Small intestine (tissue), 7 donors: Measurements from ENCODE around the gene BTG4. TPM values are rescaled to one million over a fixed set of nuclear protein-coding genes. Genes with fewer than 3 reads are reported as not detected.

Experiments used
- DNase-seq, 2 donors: peaks; one replicate each; pipeline versions ENCODE4 v3.0.0 to v3.0.0-alpha.2; 2013
- FAIRE-seq: peaks from 2 replicates; lab custom pipeline; 2012; peaks lifted over from hg19 to GRCh38; lab: Jason Lieb, UNC
- H3K27ac ChIP-seq, 3 donors: one replicate each; pipeline ENCODE4 v1.5.1; 2013; ENCODE audit warnings: low read length in 2 of 3, mild to moderate bottlenecking in 2 of 3, control low read depth in 1 of 3, inconsistent platforms in 1 of 3, low read depth in 1 of 3, moderate library complexity in 1 of 3
- H3K27me3 ChIP-seq, 3 donors: one replicate each; pipeline ENCODE4 v1.6.1; 2013; ENCODE audit warnings: low read length in 3 of 3, inconsistent platforms in 1 of 3; ENCODE audit not compliant: control insufficient read depth in 3 of 3, insufficient read depth in 3 of 3
- H3K36me3 ChIP-seq, 3 donors: one replicate each; pipeline ENCODE4 v1.6.1; 2013; ENCODE audit warnings: low read length in 3 of 3, inconsistent platforms in 1 of 3, low read depth in 1 of 3, mild to moderate bottlenecking in 1 of 3, moderate library complexity in 1 of 3; ENCODE audit not compliant: control insufficient read depth in 3 of 3, insufficient read depth in 2 of 3
- H3K4me1 ChIP-seq, 3 donors: one replicate each; pipeline ENCODE4 v1.6.1; 2013; ENCODE audit warnings: low read length in 2 of 3, inconsistent platforms in 1 of 3, low read depth in 1 of 3, mild to moderate bottlenecking in 1 of 3, moderate library complexity in 1 of 3; ENCODE audit not compliant: control insufficient read depth in 3 of 3, insufficient read depth in 2 of 3
- H3K4me3 ChIP-seq, 3 donors: one replicate each; pipeline ENCODE4 v1.5.1; 2013; ENCODE audit warnings: low read length in 3 of 3, control low read depth in 1 of 3, inconsistent platforms in 1 of 3, low read depth in 1 of 3, mild to moderate bottlenecking in 1 of 3, moderate library complexity in 1 of 3
- H3K9me3 ChIP-seq, 2 donors: one replicate each; pipeline ENCODE4 v1.6.1; 2013; ENCODE audit warnings: low read depth in 1 of 2, low read length in 1 of 2; ENCODE audit not compliant: control insufficient read depth in 2 of 2, insufficient read depth in 1 of 2
- WGBS, 3 donors: extraction: QIAGEN DNeasy Blood & Tissue Kit; methylation state at CpG; one replicate each; pipeline ENCODE4 v1.1.7; 2013; 5-methylcytosine and 5-hydroxymethylcytosine counted together
- polyA plus RNA-seq, 4 donors: library from polyadenylated mRNA; stranded (reverse) in 3 of 4; unstranded in 1 of 4; fragments of 200-250 nt in 3 of 4; fragments of 120-200 nt in 1 of 4; gene quantifications; one replicate each; pipeline versions ENCODE4 v1.2.1 to v1.2.3, GENCODE V29; 2013
- donor health status: healthy with polysubstance abuse.
- donor health status: control.
- donor health status: control.
- donor health status: Bipolar disorder and iron deficiency.
- donor health status: healthy.

BTG4 gene
- polyA plus RNA-seq, 4 donors = not detected

DNA sequence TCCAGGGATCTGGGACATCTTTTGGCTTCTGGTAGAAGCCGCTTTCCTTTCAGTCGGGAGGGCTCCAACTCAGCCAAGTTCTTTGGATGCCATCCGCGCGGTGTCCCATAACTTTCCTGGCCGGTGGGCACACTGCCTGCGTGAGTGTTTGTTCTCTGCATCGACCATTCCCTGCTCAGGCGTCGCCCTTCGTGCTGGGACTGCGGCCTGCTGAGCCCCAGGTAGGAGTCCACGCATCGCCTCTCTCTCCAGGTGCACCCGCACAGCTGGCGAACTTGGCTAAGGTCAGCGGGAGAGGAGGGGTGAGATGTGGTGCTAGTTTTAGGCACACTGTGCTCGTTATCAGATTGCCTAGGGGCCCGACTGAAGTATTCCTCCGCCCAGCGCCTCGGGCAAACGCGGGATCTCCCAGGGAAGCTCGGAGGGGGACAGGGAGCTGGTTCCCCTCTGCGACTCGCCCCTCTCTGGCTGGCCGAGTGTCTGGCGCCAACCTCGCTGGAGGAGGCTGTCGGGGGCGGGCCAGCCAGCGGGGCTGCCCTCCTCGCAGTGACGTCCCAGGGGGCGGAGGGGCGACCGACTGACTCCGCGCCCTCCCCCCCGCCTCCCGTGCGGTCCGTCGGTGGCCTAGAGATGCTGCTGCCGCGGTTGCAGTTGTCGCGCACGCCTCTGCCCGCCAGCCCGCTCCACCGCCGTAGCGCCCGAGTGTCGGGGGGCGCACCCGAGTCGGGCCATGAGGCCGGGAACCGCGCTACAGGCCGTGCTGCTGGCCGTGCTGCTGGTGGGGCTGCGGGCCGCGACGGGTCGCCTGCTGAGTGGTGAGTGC lies 28.1 kb upstream of the BTG4 start, which contains the start of gene LAYN:
Gene LAYN (plus strand): TSS at position 607 of the 823 bp plus-strand sequence. CDS start 124 bp downstream, at position 731.
- FAIRE-seq (no peak), DNase-seq (peak in 1 of 2 donors; percentile 48)
- Histone ChIP-seq H3K4me3 (peak within 1 kb of the TSS; percentile 9 to 48 (median 28)), H3K27me3 (peaks cover 0 to 61% (median 4%) of the 10 kb centered on the region in 3 donors), H3K9me3 (no peaks in the 10 kb centered on the region), H3K27ac (peak within 1 kb of the TSS in 1 of 3 donors; percentile 80), H3K4me1 (peaks cover 0 to 13% (median 0%) of the 10 kb centered on the region in 3 donors), H3K36me3 (peaks cover 0 to 2% (median 0%) of the 10 kb centered on the region in 3 donors)
- 6 to 15% (median 7%) methylated on average over 38 to 70 of the region's 70 CpGs for WGBS, 3 donors

DNA sequence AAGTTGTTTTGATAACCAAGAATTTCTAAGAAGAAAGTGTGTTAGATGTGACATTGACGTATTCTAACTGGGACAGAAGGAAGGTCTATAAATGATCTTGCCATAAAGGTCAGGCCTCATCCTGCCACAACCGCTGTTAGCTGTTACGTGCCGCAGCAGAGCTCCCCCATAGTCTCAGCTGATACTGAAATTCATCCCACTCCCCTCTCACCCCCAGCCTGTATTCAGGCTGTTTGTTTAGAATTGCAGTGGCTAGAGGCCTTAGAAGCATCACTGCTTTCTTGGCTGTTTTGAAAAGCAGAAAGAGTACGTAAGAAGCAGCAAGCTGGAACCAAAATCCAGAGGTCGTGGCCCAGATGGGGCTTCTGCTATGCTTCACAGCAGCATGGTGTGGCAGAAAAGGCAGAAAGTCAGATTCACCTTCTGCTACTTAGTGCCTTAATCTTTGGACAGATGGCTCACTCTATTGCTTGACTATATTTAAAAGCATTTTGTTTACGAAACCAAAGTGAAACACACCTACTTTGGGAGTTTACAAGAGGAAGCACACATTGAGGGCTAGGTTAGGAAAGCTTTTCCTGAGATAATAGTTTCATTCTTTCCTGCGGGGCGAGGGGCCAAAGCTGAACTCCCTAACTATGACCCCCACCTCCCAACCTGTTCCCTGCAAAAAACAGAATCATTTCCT lies 27.4 kb upstream of the BTG4 start:
- no peak overlapping the region for H3K4me3 ChIP-seq
- peaks cover 0 to 59% (median 4%) of the 10 kb centered on the region in 3 donors for H3K27me3 ChIP-seq

DNA sequence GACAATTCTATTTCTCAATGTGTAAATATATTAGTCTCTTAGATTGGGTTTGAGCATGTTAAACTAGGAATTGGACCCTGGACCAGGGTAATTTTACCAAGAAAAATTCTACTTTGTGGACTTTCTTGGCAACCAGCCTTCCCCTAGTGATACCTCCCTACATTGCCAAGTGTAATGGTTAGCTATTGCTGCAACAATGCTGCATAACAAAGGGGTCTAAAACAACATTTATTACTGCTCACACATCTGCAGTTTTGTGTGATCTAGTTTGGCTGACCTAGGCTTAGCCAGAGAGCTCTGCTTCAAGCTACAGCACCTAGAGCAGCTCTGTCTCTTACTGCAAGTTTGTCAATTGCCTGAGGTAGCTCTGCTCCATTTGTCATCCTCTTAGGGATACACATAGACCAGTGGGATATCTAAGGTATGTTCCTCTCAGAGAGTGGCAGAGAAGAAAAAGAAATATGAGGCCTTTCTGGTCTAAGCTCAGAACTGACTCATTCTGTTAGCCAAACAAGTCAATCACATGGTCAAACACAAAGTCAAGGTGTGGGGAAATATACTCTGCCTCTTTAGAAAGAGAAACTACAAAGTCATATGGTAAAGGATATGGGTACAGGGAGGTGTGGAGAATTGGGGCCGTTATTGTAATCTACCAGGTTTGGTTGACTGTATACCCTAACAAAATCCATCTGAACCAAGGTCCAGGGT lies 26.4 kb upstream of the BTG4 start:
- no peak overlapping the region for H3K27ac ChIP-seq
- no peak for FAIRE-seq
- peaks cover 0 to 13% (median 0%) of the 10 kb centered on the region in 3 donors for H3K4me1 ChIP-seq
- H3K9me3 ChIP-seq = no peaks in the 10 kb centered on the region
- no peaks in the 10 kb centered on the region for H3K36me3 ChIP-seq
- WGBS, 3 donors = 41 to 80% (median 75%) methylated on average over 1 of the region's 1 CpG
- H3K27me3 ChIP-seq = peaks cover 0 to 51% (median 4%) of the 10 kb centered on the region in 3 donors
- DNase-seq = no peak
- H3K4me3 ChIP-seq = no peak overlapping the region

More for the DNA sequence above, 27.4 kb upstream of the BTG4 start:
- no peak for DNase-seq
- no peak for FAIRE-seq
- Histone ChIP-seq H3K36me3 (peaks cover 0 to 2% (median 0%) of the 10 kb centered on the region in 3 donors), H3K27ac (peak overlapping the region in 1 of 3 donors; percentile 9), H3K4me1 (peaks cover 0 to 13% (median 0%) of the 10 kb centered on the region in 3 donors), H3K9me3 (no peaks in the 10 kb centered on the region)
- 77 to 83% (median 77%) methylated on average over 9 of the region's 9 CpGs for WGBS, 3 donors

DNA sequence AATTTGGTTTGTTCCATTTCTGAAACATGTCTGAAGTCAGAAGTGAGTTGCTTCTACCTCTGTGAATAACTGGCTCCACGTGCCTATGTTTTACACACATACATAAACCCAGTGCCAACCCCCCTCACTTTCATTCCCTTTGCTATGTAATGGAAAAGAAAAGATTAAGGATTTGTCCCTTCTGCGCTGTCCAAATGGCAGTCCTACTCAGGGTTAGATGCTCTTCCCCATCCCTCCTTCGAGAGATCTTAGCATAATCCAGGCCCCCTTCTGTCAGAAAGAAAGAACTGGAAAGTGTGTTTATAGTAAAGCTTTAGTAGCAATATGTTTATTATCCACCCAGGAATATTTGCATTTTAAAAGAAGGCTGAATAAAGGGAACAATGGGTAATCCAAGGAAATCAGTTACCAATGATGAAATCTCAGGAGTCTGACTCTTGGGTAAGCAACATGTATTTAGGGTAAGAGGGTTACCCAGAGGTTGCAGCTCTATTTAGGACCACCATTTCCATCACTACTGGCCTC lies 25.2 kb upstream of the BTG4 start:
- FAIRE-seq (no peak), DNase-seq (no peak)
- Histone ChIP-seq H3K4me1 (peaks cover 0 to 13% (median 0%) of the 10 kb centered on the region in 3 donors), H3K27ac (no peak overlapping the region), H3K27me3 (peaks cover 0 to 46% (median 4%) of the 10 kb centered on the region in 3 donors), H3K9me3 (no peaks in the 10 kb centered on the region), H3K36me3 (no peaks in the 10 kb centered on the region), H3K4me3 (no peak overlapping the region)
- 72 to 80% (median 74%) methylated on average over 3 of the region's 3 CpGs for WGBS, 3 donors

DNA sequence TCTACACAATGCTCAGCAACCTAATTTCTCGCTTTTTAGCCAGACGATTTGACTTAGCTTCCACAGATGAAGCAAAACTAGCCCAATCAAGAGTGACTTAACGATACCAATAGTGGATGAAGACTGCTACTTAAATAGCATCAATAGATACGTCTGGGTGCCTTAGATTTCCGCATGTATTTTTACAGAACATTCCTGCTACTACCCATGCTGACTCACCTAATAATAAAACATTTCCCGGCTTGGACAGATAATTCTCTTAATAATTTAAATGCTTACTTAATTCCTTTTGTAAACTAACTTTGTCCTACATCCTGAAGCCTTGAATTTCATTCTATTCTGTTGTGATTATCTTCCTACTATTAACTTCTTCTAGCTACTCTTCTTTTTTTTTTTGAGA lies 23.1 kb upstream of the BTG4 start:
- Histone ChIP-seq H3K36me3 (no peaks in the 10 kb centered on the region), H3K4me1 (peaks cover 0 to 4% (median 0%) of the 10 kb centered on the region in 3 donors), H3K27me3 (peaks cover 0 to 30% (median 2%) of the 10 kb centered on the region in 3 donors), H3K27ac (no peak overlapping the region), H3K9me3 (no peaks in the 10 kb centered on the region), H3K4me3 (no peak overlapping the region)
- no peak for DNase-seq
- 63 to 83% (median 69%) methylated on average over 6 of the region's 6 CpGs for WGBS, 3 donors
- FAIRE-seq = no peak

DNA sequence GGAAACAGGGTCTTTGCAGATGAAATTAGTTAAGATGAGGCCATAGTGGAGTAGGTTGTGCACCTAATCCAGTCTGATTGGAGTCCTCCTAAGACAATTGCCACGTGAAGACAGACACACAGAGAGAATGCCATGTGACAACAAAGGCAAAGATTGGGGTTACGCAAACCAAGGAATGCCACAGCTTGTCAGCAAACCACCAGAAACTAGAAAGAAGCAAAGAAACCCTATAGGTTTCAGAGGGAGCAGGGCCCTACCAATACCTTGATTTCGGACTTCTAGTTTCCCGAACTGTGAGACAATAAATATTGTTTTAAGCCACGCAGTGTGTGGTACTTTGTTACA lies 20.2 kb upstream of the BTG4 start:
- Histone ChIP-seq H3K36me3 (no peaks in the 10 kb centered on the region), H3K9me3 (no peaks in the 10 kb centered on the region), H3K4me1 (no peaks in the 10 kb centered on the region), H3K27me3 (peaks cover 0 to 6% (median 0%) of the 10 kb centered on the region in 3 donors), H3K4me3 (no peak overlapping the region), H3K27ac (no peak overlapping the region)
- FAIRE-seq = no peak
- no peak for DNase-seq
- WGBS, 3 donors = 72 to 82% (median 79%) methylated on average over 5 of the region's 5 CpGs

DNA sequence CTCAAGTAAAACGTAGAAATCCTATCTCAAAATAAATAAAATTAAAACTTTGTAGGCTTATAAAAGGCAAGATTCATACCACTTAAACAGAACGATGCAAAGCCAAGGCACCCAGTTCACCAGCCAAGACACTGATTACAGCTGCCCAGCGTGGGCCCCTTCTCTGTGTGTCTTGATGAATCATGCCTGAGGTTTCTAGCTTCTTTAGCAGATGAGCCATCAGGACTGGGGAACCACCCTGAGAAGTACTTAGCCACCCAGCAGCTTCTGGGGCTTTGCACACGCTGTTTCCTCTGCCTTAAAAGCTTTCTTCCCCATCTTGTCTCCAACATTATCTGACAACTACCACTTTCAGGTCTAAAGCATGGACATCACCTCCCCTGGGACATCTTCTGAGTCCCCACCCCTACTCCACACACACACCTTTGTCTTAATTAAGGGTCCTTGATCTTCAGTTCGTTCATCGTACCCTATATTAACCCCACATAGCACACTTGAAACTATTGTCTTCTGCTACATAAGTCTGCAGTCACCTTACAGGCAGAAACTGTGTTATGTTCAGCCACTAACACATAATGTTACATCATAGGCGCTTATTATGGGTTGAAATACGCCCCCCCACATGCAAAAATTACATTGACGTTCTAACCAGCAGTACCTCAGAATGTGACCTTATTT lies 19.6 kb upstream of the BTG4 start:
- Histone ChIP-seq H3K4me1 (no peaks in the 10 kb centered on the region), H3K36me3 (no peaks in the 10 kb centered on the region), H3K9me3 (no peaks in the 10 kb centered on the region), H3K27me3 (peaks cover 0 to 4% (median 0%) of the 10 kb centered on the region in 3 donors), H3K4me3 (no peak overlapping the region), H3K27ac (no peak overlapping the region)
- DNase-seq = no peak
- 66 to 68% (median 67%) methylated on average over 9 of the region's 9 CpGs for WGBS, 3 donors
- no peak for FAIRE-seq
